Stimulated activated CD4-positive, alpha-beta T cell treated with anti-CD3 and anti-CD28 coated beads, Interleukin-4, amount 100 ng/mL, for 1 hour (primary cell): ENCODE results near the gene TMEM198.
A peak's percentile ranks its signal among the peaks of the same experiment; 100 is the strongest.

Experiments
- DNase-seq: peaks from one replicate; pipeline ENCODE4 v3.0.0-alpha.2; 2020

TMEM198 gene

GRCh38 chr2:219545943-219546352, 2.1 kb downstream of the TMEM198 start:
- no peak for DNase-seq

DNA sequence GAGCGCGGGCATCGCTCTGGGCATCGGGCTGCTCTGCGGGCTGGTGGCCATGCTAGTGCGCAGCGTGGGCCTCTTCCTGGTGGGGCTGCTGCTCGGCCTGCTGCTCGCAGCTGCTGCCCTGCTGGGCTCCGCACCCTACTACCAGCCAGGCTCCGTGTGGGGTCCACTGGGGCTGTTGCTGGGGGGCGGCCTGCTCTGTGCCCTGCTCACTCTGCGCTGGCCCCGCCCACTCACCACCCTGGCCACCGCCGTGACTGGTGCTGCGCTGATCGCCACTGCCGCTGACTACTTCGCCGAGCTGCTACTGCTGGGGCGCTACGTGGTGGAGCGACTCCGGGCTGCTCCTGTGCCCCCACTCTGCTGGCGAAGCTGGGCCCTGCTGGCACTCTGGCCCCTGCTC, 3.8 kb downstream of the TMEM198 start:
- DNase-seq = no peak

GRCh38 chr2:219548990-219549389, 5.2 kb downstream of the TMEM198 start:
- DNase-seq = no peak

- no peak for DNase-seq
Measured at GRCh38 chr2:219549619-219550018, 5.8 kb downstream of the TMEM198 start.

- peak; percentile 16 for DNase-seq
Measured at GRCh38 chr2:219551441-219552381, 7.9 kb downstream of the TMEM198 start.

GRCh38 chr2:219552382-219553167, 8.7 kb downstream of the TMEM198 start:
- peak; percentile 84 for DNase-seq

DNA sequence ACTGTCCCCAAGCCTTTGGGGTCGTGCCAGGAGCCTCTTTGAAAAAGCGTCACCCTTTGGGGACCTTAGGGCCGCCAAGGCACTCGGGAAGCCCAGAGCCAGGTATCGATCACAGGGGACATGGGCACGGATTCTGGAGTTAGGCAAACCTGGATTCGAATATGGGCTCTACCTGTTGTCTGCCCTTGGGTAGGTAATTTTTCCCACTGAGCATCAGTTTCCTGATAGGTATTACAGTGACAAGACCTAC, 9.3 kb downstream of the TMEM198 start:
- no peak for DNase-seq

- DNase-seq = no peak
Measured at GRCh38 chr2:219553463-219553963, 9.7 kb downstream of the TMEM198 start.

DNA sequence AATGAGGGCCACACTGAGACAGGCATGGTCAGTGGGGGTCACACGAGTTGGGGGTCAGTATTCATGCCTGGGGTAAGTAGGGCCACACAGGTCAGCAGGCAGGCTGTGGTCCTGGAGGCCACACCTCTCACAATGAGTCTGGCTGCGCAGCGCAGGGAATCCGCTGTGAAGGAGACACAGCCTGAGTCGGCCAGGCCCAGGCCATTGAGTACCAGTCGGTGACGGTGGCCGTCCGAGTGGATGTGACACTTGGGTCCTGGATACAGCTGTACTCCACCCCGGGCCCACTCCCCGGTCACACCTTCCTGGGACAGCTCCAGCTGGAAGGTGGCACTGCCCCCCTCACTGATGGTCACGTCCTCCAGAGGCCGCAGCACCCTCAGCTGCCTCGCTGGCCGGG, 10.5 kb downstream of the TMEM198 start:
- DNase-seq = no peak

DNA sequence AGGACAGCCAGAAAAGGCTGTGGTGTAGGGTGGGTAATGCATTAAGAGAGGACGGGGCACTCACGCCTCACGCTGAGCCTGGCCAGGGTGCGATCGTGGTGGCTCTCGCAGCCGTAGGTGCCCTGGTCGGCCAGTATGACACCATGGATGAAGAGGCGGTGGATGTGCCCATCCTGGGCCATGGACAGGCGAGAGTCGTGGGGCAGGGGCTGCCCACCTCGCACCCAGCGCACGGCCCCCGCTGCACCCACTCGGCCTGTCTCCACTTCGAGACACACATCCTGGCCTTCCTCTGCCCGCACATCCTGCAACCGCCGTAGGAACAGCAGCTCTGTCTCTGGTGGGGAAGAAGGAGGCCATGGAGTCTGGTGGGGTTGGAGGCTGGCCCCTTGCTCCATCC, 12.1 kb downstream of the TMEM198 start:
- DNase-seq = no peak

DNA sequence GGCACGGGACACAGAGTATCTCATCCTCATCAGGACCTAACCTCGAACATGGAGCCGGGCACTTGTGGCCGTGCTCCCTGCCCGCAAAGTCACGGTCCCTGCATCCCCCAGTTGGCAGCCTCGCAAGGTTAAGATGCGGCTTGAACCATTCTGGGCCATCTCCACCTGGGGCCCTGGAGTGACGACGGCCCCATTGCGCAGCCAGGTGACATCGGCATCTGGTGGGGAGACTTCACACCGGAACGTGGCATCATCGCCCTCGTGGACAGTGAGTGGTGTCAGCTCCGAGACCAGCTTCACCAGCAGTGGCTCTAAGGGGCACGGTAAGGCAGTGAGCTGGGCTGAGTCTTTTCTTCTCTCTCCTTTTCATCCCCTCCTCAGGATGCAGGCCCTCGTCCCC, 12.6 kb downstream of the TMEM198 start:
- DNase-seq = no peak

- no peak for DNase-seq
Measured at GRCh38 chr2:219557320-219557719, 13.5 kb downstream of the TMEM198 start.

DNA sequence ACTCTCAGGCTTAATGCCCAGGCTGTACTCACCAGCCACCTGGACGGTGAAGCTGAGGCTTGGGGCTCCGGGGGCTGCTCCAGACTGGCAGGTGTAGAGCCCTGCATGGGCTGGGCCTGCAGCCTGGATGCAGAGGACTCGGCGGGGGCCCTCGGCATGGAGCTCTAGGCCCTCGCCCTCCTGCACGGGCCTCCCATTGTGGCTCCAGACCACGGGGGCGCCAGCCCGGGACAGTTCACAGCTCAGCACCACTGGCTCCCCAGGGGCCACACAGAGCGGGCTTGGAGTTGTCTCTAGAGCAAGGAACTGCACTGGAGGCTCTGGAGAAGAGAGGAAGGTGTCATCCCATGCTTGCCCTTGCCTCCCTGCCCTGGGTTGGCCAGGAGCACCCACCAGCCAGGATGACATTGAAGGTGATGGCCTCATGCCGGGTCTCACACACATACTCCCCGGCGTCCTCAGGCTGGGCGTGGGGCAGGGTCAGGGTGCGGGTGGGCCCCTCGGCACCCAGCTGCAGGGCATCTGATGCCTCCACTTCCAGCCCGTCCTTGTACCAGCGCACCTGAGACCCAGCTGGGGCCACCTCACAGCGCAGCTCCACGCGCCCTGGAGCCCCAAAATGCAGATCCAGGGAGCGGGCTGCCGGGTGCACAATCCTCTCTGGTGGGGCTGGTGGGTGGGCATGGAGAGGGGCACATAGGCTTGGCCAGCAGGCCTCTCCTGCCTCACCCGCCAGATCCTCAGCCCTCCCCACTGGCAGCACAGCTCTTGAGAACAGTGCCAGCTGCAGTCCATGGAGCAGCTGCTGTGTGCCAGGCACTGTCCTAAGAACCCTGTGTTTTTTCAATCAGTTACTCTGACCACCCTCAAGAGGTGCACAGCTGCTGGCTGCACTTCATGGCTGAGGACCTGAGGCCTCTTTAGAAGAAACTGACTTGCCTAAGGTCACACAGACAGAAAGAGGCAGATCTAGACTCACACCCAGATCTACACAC, 14.3 kb downstream of the TMEM198 start:
- no peak for DNase-seq

DNA sequence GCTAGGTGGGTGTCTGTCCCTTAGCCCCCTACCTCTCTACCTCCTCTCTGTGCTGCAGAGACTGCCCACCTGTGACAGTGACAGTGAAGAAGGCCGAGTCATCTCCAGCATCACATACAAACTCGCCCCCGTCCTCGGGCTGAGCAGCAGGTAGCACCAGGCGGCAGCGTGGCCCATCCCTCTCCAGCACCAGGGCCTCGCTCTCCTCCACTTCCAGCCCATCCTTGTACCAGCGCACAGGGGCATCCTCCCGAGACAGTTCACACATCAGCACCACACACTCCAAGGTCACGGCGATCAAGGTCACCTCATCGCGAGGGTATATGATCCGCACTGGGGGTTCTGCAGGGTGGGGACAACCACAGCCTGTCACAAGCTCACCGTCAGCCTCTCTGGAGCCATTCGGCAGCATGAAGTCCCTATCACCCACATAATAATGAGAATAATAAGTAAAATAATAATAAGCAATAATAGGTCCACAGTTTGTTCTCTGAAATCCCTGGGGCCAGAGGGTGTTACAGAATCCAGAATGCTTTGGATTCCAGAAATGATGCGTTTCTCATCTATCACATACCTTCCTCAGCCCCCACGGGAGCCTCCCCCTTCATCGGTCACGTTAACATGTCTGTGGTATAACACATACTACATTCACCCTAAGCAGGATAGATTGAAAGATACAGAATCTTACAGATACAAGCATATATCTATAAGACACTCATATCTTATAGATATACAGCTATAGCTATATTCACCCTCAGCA, 15.5 kb downstream of the TMEM198 start:
- no peak for DNase-seq

GRCh38 chr2:219560037-219560892, 16.4 kb downstream of the TMEM198 start:
- DNase-seq = peak; percentile 28

DNA sequence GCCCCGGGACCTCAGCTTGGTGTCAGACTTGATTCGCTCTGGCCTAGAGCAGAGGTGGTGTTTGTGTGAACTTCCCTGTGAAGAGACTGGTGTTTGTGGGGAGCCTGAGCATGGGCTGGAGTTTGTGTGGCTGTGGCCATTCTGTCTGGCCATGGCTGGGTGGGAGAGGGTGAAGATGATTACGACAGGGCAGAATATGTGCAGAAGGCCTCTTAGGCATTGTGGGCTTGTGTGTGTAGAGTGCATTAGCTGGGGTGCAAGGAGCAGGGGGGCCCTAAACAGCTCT, 17.0 kb downstream of the TMEM198 start:
- no peak for DNase-seq

- no peak for DNase-seq
Measured at GRCh38 chr2:219561179-219562048, 17.6 kb downstream of the TMEM198 start.

DNA sequence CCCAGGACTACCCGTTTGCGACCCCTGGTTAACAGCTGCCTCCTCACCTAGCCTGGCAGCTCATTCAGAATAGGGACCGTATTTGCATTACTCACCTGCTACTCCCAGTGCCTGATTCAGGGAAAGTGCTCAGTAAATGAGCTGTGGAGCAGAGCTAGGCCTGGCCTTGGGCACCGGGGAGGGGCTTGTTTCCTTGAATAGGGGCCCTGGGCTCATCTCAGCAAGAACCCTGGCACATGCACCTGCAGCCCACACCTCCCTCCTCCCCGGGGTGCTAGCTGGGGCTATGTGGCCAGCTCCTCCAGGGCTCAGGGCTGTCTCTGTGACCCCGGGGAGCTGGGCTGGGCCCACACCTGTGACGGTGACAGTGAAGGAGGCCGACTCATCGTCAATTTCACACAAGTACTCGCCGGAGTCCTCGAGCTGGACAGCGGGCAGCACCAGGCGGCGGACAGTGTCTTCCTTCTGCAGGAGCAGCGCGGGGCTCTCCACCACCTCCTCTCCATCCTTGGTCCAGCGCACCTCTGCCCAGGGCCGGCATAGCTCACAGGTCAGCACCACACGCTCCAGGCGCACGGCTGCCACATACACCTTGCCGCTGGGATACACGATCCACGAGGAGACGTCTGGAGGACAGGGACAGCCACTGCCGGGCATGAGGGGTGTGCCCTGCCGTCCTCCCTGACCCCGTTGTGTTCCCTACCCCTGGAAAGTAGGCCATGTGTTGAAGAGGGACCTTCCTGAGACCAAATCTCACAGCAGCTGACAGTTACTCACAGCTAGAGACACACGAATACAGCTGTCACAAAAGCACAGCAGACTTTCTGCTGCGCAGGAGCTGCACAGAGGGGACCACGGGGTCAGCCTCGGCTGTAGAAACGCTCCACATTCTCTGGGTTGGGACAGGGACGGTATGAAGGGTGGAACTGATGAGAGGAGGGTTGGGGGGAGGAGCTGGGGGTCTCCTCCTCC, 18.5 kb downstream of the TMEM198 start:
- no peak for DNase-seq
